Measurements from ENCODE around the gene KEAP1. TPM values are rescaled to one million over a fixed set of nuclear protein-coding genes. Genes with fewer than 3 reads are reported as not detected.

The KEAP1 gene
- total and polyA plus RNA-seq, 2 of the 8 experiments (the other 6 are each of a cell fraction or from before 2014, with no cell fraction given), result 80.6 to 106 TPM

DNA sequence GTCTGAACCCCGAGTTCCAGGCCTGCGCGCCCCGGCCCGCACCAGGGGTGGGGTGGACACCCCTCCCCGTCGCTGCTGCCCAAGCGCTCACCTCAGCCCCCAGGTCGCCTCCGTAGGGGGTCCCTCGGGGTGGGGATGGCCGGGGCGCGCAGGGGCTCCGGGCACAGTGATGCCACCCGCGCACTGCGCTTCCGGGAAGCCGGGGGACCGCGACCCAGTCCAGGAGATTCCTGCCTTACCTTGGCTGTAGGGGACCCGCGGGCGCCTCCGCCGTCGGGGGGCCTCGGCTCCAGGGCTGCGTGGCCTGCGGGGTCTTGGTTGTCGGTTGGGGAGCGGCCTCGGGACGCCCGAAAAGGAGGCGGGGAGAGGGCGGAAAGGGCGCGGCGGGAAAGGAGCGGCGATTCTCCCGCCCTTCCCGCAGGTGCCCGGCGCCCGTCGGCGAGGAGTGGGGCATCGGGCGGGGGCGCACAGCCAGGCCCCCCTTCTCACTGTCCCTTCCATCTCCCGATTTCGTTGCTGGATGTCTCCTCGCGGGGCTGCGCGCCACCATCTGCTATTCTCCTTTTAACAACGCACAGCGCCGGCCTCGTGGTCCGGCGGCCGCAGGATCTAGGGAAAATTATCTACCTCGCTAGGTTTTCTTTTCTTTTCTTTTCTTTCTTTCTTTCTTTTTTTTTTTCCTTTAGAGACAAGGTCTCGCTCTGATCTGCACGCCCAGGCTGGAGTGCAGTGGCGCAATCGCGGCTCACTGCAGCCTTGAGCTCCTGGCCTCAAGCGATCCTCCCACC is at the start of gene KEAP1 (continued):
- TF ChIP-seq POLR2AphosphoS5 (IDR thresholded peaks at IDR 0.05; ENCODE audit: low read depth, low read length) (no peak), RFX5 (IDR thresholded peaks at IDR 0.05; ENCODE audit: borderline replicate concordance, low read depth, low read length) (no peak), NANOG (IDR thresholded peaks at IDR 0.05; ENCODE audit: insufficient read depth, low read depth, low read length, poor library complexity, severe bottlenecking) (no peak)
- TF ChIP-seq, protein P1, sequence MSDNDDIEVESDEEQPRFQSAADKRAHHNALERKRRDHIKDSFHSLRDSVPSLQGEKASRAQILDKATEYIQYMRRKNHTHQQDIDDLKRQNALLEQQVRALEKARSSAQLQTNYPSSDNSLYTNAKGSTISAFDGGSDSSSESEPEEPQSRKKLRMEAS (IDR thresholded peaks at IDR 0.05), result peak; percentile 81

Measured in H1 (cell line).